Rectal smooth muscle tissue (tissue), 1 donor: ENCODE results near the gene ASIC5.

Experiments used
- H3K27ac ChIP-seq: one replicate; pipeline ENCODE4 v1.7.0; 2013; ENCODE audit warnings: low read depth, low read length, inconsistent platforms
- H3K27me3 ChIP-seq: one replicate; pipeline ENCODE4 v1.7.0; 2013; ENCODE audit warnings: low read length; ENCODE audit not compliant: control insufficient read depth, insufficient read depth
- H3K36me3 ChIP-seq: one replicate; pipeline ENCODE4 v1.7.0; 2013; ENCODE audit warnings: low read length; ENCODE audit not compliant: control insufficient read depth, insufficient read depth
- H3K4me1 ChIP-seq: one replicate; pipeline ENCODE4 v1.7.0; 2013; ENCODE audit warnings: low read length; ENCODE audit not compliant: control insufficient read depth, insufficient read depth
- H3K4me3 ChIP-seq: one replicate; pipeline ENCODE4 v1.7.0; 2013; ENCODE audit warnings: low read length
- H3K9ac ChIP-seq: one replicate; pipeline ENCODE4 v1.7.0; 2013; ENCODE audit warnings: low read length

The ASIC5 gene

DNA sequence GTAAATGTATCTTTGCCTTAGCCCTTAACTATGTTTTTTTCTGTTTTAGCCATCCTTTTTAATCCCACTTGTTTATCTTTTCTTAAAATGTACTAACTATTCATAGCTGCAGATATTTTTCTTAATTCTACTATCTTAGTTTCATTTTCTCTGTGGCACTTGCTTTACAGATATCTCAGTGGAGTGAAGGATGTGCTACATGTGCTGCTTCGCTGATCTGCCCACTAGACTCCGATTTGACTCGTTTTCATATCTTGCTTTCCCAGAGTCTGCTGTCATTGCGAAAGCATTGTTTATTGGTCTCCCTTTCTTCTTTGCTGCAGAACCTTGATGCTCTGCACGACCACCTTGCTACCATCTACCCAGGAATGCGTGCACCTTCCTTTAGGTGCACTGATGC, 76.7 kb downstream of the ASIC5 start:
- H3K4me3 ChIP-seq: peak overlapping the region; percentile 32
- H3K27ac ChIP-seq: peak overlapping the region; percentile 14
- H3K36me3 ChIP-seq: no peaks in the 10 kb centered on the region
- H3K9ac ChIP-seq: no peak overlapping the region
- H3K4me1 ChIP-seq: peaks cover 7% of the 10 kb centered on the region
- H3K27me3 ChIP-seq: no peaks in the 10 kb centered on the region

DNA sequence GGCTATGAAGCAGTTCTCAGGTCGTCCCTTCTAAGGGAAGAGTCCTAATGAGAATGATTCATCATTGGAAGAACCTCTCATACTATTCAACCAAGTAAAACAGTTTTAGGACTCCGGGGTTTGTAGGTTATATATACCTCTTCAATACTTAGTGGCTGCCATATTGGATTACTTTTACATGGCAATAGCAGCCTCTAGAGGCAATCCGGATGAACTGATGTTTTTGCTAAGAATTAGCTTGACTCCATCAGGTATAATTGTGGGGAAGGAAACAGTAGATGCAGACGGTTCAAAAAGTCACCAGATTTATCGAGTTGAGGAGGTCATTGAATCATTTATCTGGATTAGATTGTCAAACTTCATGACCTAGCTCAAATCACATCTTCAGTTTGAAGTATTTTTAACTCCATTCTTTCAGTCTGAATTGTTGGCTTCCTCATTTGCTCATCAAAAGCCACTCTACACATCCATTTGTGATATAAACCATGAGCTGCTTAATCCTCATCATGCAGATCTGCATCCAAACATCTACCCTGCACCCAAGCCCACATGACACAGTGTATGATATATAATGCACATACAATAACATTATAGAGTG, 78.9 kb downstream of the ASIC5 start:
- H3K9ac ChIP-seq: no peak overlapping the region
- H3K4me1 ChIP-seq: peaks cover 7% of the 10 kb centered on the region
- H3K4me3 ChIP-seq: no peak overlapping the region
- H3K27me3 ChIP-seq: no peaks in the 10 kb centered on the region
- no peaks in the 10 kb centered on the region for H3K36me3 ChIP-seq
- H3K27ac ChIP-seq: no peak overlapping the region

DNA sequence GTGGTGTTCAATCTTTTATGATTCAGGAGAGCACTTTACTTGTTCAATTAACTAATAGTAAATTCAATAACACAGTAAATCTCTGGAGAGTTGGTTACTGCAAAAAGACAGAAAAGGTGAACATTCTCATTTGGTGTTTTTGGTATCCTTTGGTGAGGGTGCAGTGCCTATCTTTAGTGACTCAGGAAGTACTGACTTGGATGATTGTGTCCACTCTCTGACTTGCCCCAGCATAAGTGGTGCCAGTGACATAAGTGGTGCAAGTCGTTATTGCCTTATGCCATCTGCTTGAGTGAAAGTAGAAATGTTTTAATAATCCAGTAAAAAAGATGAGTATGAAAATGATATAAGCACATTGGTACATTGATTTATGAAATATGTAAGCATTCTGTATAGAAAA, 80.2 kb downstream of the ASIC5 start:
- Histone ChIP-seq H3K27ac (no peak overlapping the region), H3K36me3 (no peaks in the 10 kb centered on the region), H3K9ac (no peak overlapping the region), H3K4me1 (peaks cover 10% of the 10 kb centered on the region), H3K4me3 (no peak overlapping the region), H3K27me3 (no peaks in the 10 kb centered on the region)

DNA sequence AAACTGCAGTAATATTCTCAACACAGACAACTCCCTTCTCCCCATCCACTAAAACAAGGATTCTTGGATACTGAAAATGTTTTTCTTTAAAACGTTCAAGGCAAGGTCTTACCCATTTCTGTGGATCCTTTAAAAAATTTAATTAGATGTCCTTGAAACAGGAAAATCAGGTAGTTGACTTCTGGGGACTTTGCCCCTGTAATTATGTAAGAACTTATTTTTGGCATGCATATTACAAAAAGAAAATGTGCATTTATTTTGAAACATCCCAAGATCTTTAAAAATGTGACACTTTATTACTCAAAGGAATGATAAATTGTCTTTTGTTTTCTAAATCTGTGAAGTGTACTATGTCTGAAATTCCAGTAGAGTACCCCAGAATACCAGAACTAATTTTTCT, 81.4 kb downstream of the ASIC5 start:
- no peaks in the 10 kb centered on the region for H3K36me3 ChIP-seq
- peaks cover 10% of the 10 kb centered on the region for H3K4me1 ChIP-seq
- no peaks in the 10 kb centered on the region for H3K27me3 ChIP-seq
- no peak overlapping the region for H3K4me3 ChIP-seq
- no peak overlapping the region for H3K9ac ChIP-seq
- no peak overlapping the region for H3K27ac ChIP-seq

DNA sequence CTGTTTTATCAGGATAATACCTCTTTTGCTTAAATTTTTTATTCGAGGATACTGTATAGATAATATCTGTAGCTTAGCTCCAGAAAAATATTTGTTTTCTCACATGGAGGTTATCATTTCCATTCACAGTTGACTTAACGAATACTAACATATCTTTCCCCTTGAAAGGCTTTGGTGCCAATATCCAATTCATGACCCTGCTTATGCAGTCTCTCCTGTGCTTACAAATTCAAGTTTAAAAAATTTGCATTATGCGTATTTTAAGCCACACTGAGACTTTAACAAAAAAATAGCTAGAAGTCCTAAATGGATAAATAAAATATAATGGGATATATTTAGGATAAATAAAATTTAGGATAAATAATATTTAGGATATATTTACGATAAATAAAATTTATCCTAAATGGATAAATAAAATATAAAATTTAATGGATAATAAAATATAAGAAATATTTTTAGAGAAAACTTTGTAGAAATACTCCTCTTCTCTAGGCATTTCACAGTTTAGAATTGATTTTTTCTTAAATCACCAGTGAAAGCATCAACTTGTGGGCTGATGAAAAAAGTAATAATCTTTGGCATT, 84.7 kb downstream of the ASIC5 start:
- no peaks in the 10 kb centered on the region for H3K27me3 ChIP-seq
- H3K4me1 ChIP-seq: peaks cover 21% of the 10 kb centered on the region
- H3K27ac ChIP-seq: no peak overlapping the region
- H3K9ac ChIP-seq: no peak overlapping the region
- no peak overlapping the region for H3K4me3 ChIP-seq
- H3K36me3 ChIP-seq: no peaks in the 10 kb centered on the region

DNA sequence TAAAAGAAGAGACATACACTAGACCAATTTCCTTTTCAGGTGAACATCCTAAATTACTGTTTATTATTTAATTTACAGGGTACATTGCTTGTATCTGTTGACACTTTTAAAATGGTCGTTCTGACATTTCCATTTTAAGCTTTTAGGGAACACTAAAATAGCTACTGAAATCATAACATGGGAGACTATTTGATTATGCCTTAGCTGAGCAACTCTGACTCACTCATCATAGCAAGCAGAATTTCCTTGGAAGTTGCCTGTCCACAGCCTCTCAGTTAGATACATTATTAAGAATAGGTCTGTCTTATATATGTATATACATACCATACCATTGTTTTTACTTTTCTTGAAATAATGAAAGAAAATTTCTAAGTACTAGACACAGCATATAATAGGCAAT, 85.3 kb downstream of the ASIC5 start:
- Histone ChIP-seq H3K36me3 (no peaks in the 10 kb centered on the region), H3K27me3 (no peaks in the 10 kb centered on the region), H3K27ac (no peak overlapping the region), H3K4me3 (no peak overlapping the region), H3K9ac (no peak overlapping the region), H3K4me1 (peaks cover 19% of the 10 kb centered on the region)
